ENCODE results near the gene FAT1.

DNA sequence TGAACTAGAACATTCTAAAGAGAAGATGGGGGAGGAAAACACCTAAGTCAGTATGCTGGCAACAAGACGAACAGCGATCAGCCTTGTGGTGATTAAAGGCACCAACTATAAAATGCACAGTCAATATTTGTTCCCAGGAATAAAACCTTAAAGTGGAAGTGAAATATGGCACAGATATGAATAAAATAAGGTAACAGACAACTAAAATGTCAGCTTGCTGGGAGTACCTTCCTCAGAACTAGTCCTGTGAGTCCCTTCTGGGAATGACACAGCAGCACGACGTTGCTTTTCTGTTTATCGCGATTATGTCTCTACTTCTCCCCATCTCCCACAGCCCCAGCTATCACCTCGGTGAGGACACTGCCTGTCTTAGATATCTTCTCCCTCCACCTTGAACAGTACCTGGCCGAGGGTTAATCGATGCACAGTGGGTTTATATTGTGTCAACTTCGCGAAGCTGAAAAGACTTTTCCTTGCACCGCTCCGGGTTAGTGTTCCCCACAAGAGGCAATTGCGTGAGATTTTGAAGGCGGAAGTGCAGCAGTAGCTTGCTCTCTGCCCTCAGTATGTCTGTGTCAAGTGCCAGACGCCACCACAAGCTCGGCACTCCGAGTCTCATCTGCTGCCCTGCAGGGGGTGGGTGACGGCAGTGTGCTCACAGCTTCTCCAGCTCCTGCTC is 185.7 kb downstream of the FAT1 start:
- TF ChIP-seq CTCF (IDR thresholded peaks at IDR 0.05 in 4 of 5, conservative IDR thresholded peaks at IDR 0.05 in 1 of 5) (no peak), POLR2A (IDR thresholded peaks at IDR 0.05) (no peak)

Measured in gastrocnemius medialis (tissue), 4 donors.